Measurements from ENCODE around the gene OSBPL9. TPM values are rescaled to one million over a fixed set of nuclear protein-coding genes. Genes with fewer than 3 reads are reported as not detected.
A peak's percentile ranks its signal among the peaks of the same experiment; 100 is the strongest.
"Not testable (repeated sequence)": the region's sequence is repeated elsewhere in the genome, so short reads cannot be mapped to it uniquely, and the experiment has no call there.

Gene OSBPL9
- total RNA-seq, 1 experiment from 2014 or later, result 188 TPM

DNA sequence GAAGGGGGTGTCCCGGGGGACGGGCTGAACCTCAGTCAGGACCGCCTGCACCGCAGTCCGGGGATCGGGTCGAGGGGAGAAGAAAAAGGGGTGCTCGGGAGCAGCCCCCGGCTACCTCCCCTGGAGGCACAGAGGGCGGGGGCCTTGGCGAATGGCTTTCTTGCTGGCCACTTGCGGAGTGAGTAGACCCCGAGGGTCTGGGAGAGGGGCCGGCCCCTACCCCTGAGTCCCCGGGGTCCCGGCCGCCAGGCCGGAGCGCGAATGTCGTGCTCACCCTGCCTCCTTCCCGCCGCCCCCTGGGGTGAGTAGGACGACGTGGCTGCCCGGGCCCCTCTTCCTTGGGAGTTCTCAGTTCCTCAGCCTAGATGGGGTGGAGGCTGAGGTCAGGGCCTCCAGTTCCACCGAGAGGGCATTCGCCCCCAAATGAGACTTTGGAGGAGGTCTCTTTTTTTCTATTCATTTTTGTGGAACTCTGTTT lies 113.0 kb downstream of the OSBPL9 start:
- Histone ChIP-seq H3K27ac (peak overlapping the region; percentile 45), H3K4me1 (replicated peaks; ENCODE audit: insufficient read depth) (peaks cover 53% of the 10 kb centered on the region), H3K9me3 (ENCODE audit: insufficient read depth, low read depth) (no peaks in the 10 kb centered on the region), H3K79me2 (ENCODE audit: low read depth) (peaks cover 78% of the 10 kb centered on the region), H3K4me2 (peak overlapping the region; percentile 76), H3K4me3 (peak overlapping the region; percentile 60), H4K20me1 (ENCODE audit: insufficient read depth) (peaks cover 7% of the 10 kb centered on the region; the same call in 1 of the 2 replicates), H2AFZ (peak overlapping the region; percentile 73), H3K9me2 (ENCODE audit: insufficient read depth) (no peaks in the 10 kb centered on the region), H3K27me3 (ENCODE audit: insufficient read depth, low read depth) (no peaks in the 10 kb centered on the region), H3K36me3 (ENCODE audit: low read depth) (no peaks in the 10 kb centered on the region), H3F3A (ENCODE audit: insufficient read depth, low read depth) (peaks cover 58% of the 10 kb centered on the region)
- ChIA-PET POLR2A (ENCODE audit: unreplicated experiment) (interaction anchor here (0.7 kb wide), 2 partner anchors 70 to 138 kb away, joined by 3 read pairs; no protein-coding TSS in a partner anchor), CTCF (interaction anchor here (0.5 kb wide), 1 partner anchor 155 kb away, joined by 3 read pairs; no protein-coding TSS in a partner anchor)
- intact Hi-C loops (cut with micrococcal nuclease; ENCODE audit: unreplicated experiment), result loop anchor here (1.0 to 5.0 kb wide), 3 partner anchors 68 to 172 kb away; no protein-coding TSS in a partner anchor
- BruUV-seq (replicated peaks), result TSS peak; percentile 69
- TF ChIP-seq EZH2 (IDR thresholded peaks at IDR 0.05; ENCODE audit: low read depth), result no peak
- TF ChIP-seq, protein P1, sequence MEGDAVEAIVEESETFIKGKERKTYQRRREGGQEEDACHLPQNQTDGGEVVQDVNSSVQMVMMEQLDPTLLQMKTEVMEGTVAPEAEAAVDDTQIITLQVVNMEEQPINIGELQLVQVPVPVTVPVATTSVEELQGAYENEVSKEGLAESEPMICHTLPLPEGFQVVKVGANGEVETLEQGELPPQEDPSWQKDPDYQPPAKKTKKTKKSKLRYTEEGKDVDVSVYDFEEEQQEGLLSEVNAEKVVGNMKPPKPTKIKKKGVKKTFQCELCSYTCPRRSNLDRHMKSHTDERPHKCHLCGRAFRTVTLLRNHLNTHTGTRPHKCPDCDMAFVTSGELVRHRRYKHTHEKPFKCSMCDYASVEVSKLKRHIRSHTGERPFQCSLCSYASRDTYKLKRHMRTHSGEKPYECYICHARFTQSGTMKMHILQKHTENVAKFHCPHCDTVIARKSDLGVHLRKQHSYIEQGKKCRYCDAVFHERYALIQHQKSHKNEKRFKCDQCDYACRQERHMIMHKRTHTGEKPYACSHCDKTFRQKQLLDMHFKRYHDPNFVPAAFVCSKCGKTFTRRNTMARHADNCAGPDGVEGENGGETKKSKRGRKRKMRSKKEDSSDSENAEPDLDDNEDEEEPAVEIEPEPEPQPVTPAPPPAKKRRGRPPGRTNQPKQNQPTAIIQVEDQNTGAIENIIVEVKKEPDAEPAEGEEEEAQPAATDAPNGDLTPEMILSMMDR (conservative IDR thresholded peaks at IDR 0.05), result no peak
- no peak for DNase-seq

DNA sequence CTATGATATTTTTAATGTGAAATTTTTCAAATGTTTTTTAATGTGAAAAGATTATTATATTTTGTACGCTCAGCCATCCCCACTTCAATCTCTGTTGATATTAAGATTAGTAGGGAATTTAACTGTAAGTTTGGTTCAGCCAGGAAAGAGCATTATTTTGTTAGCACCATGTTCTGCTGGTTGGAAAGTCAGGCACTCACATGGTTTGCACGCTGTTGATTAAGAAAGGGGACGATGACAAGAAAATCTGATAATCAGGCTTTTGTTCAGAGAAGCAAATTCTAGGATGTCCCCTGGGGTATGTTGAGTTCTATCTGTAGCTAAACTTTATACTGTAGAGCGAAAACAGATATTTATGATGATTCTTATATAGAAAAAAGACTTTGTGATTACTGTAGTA lies 115.1 kb downstream of the OSBPL9 start:
- BruUV-seq (replicated peaks), result no TSS peak
- Histone ChIP-seq H3K36me3 (ENCODE audit: low read depth) (no peaks in the 10 kb centered on the region), H3F3A (ENCODE audit: insufficient read depth, low read depth) (peaks cover 51% of the 10 kb centered on the region; the same call in 1 of the 2 replicates), H3K79me2 (ENCODE audit: low read depth) (peaks cover 88% of the 10 kb centered on the region), H3K27me3 (ENCODE audit: insufficient read depth, low read depth) (no peaks in the 10 kb centered on the region), H4K20me1 (ENCODE audit: insufficient read depth) (peaks cover 7% of the 10 kb centered on the region; the same call in 1 of the 2 replicates), H3K9me2 (ENCODE audit: insufficient read depth) (no peaks in the 10 kb centered on the region), H3K27ac (no peak overlapping the region), H2AFZ (no peak overlapping the region), H3K4me1 (replicated peaks; ENCODE audit: insufficient read depth) (peaks cover 70% of the 10 kb centered on the region), H3K9me3 (ENCODE audit: insufficient read depth, low read depth) (no peaks in the 10 kb centered on the region), H3K4me2 (peak overlapping the region; percentile 76), H3K4me3 (no peak overlapping the region)
- CTCF ChIA-PET, result no interaction called here
- TF ChIP-seq EZH2 (IDR thresholded peaks at IDR 0.05; ENCODE audit: low read depth), result no peak
- DNase-seq, result no peak
- intact Hi-C loops (cut with micrococcal nuclease; ENCODE audit: unreplicated experiment), result no loop called here
- POLR2A ChIA-PET (ENCODE audit: unreplicated experiment), result no interaction called here

DNA sequence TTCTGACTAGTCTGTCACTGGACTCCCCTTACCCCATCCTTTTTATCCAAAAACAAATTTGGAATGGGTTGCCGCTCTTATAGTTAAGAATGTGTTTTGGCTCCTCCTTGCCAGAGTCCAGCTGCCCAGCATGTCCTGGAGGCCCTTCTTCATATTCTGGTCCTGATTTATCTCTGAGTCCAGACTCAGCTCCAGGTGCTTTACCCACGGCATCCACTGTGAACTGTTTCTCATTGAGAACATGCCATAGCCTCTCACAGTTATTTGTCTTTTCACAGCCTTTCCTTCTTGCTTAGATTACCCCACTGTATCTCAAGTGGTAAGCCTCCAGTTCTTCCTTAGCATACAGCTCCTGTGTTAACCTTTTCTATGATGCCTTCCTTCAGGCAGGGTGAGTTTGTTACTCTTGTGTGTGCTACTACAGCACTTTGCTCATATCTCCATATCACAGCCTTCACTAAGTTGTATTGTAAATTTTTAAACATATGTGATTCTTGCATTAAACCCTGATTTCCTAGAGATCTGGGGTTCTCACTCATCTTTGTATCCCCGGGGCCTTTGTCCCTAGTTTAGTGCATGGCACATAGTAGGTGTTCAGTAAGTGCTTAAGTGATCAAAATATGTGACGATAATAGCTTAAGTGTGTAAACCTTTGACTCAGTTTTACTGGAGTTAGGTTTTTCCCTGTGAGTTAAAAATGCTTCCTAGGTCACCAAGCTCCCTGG lies 116.0 kb downstream of the OSBPL9 start:
- H3K9me2 ChIP-seq (ENCODE audit: insufficient read depth), result no peaks in the 10 kb centered on the region
- no TSS peak for BruUV-seq (replicated peaks)
- CTCF ChIA-PET, result no interaction called here
- H3K79me2 ChIP-seq (ENCODE audit: low read depth), result peaks cover 96% of the 10 kb centered on the region
- no peak for DNase-seq
- no peak overlapping the region; the same call in 1 of the 2 replicates for H3K27ac ChIP-seq
- no peaks in the 10 kb centered on the region for H3K27me3 ChIP-seq (ENCODE audit: insufficient read depth, low read depth)
- peaks cover 49% of the 10 kb centered on the region; the same call in 1 of the 2 replicates for H3F3A ChIP-seq (ENCODE audit: insufficient read depth, low read depth)
- H3K4me2 ChIP-seq, result peak overlapping the region; percentile 76; the same call in 1 of the 2 replicates
- POLR2A ChIA-PET (ENCODE audit: unreplicated experiment), result interaction anchor here (0.7 kb wide), 1 partner anchor 110 kb away, joined by 4 read pairs; no protein-coding TSS in a partner anchor
- H2AFZ ChIP-seq, result no peak overlapping the region
- H3K9me3 ChIP-seq (ENCODE audit: insufficient read depth, low read depth), result no peaks in the 10 kb centered on the region; the same call in 1 of the 2 replicates
- peaks cover 79% of the 10 kb centered on the region for H3K4me1 ChIP-seq (replicated peaks; ENCODE audit: insufficient read depth)
- TF ChIP-seq EZH2 (IDR thresholded peaks at IDR 0.05; ENCODE audit: low read depth), result no peak
- TF ChIP-seq, protein P1 (conservative IDR thresholded peaks at IDR 0.05), result no peak
- H3K36me3 ChIP-seq (ENCODE audit: low read depth), result no peaks in the 10 kb centered on the region
- intact Hi-C loops (cut with micrococcal nuclease; ENCODE audit: unreplicated experiment), result no loop called here
- no peak overlapping the region for H3K4me3 ChIP-seq
- H4K20me1 ChIP-seq (ENCODE audit: insufficient read depth), result peaks cover 7% of the 10 kb centered on the region; the same call in 1 of the 2 replicates

DNA sequence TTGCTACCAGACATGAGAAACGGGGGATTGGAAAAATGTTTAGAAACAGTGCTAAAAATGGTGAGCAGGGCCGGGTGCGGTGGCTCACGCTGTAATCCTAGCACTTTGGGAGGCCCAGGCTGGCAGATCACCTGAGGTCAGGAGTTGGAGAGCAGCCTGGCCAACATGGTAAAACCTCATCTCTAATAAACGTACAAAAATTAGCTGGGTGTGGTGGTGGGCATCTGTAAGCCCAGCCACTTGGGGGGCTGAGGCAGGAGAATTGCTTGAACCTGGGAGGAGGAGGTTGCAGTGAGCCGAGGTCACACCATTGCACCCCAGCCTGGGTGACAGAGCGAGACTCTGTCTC lies 116.5 kb downstream of the OSBPL9 start:
- BruUV-seq (replicated peaks); H3K4me2 ChIP-seq; H3K27ac ChIP-seq; DNase-seq; H4K20me1 ChIP-seq (ENCODE audit: insufficient read depth); H2AFZ ChIP-seq; H3K9me2 ChIP-seq (ENCODE audit: insufficient read depth); H3K36me3 ChIP-seq (ENCODE audit: low read depth); intact Hi-C loops (cut with micrococcal nuclease; ENCODE audit: unreplicated experiment); CTCF ChIA-PET; H3K4me3 ChIP-seq; H3K27me3 ChIP-seq (ENCODE audit: insufficient read depth, low read depth); H3K9me3 ChIP-seq (ENCODE audit: insufficient read depth, low read depth): not testable (repeated sequence)
- H3K79me2 ChIP-seq (ENCODE audit: low read depth), result peaks cover 96% of the 10 kb centered on the region
- POLR2A ChIA-PET (ENCODE audit: unreplicated experiment), result interaction anchor here (0.7 kb wide), 1 partner anchor 111 kb away, joined by 4 read pairs; no protein-coding TSS in a partner anchor
- peaks cover 47% of the 10 kb centered on the region for H3F3A ChIP-seq (ENCODE audit: insufficient read depth, low read depth)
- H3K4me1 ChIP-seq (replicated peaks; ENCODE audit: insufficient read depth), result peaks cover 76% of the 10 kb centered on the region
